Retina (tissue), 1 donor: ENCODE measurements around the gene FIBCD1.
A peak's percentile ranks its signal among the peaks of the same experiment; 100 is the strongest.
"Not testable (repeated sequence)": the region's sequence is repeated elsewhere in the genome, so short reads cannot be mapped to it uniquely, and the experiment has no call there.

Source experiments
- DNase-seq: peaks from one replicate; pipeline ENCODE4 v3.0.0-alpha.2; 2016

FIBCD1 gene

DNA sequence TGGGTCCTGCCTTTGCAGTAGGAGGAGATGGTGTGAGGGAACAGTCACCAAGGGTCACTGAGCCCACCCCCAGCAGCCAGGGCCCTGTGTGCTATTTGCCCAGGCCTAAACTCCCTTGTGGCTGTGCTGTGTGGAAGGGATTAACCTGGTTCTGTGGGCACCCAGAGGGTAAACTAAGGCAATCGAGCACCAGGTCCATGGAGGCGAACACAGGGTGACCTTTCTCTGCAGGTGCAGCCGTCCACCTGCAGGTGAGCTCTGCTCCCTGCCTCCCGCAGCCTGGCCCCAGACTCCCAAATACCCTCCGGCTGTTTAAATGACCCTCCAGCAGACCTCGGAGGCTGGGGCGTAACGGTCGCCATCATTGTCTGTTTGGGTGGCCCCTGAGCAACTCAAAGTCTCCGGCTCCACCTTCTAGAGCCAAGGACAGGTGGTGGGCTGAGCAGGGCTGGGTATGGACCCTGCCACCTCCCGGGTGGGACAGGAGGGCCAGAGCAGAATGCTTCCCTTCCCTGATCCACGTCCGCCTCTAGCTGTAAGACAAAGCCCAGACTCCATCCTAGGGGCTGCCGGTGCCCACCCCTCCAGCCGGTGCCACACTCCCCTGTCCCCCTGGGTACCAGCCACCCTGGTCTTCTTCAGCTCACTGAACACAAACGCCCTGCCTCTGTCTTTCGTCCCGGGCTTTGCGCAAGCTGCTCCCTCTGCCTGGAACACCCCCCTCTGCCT, 34.1 kb upstream of the FIBCD1 start:
- DNase-seq = no peak

DNA sequence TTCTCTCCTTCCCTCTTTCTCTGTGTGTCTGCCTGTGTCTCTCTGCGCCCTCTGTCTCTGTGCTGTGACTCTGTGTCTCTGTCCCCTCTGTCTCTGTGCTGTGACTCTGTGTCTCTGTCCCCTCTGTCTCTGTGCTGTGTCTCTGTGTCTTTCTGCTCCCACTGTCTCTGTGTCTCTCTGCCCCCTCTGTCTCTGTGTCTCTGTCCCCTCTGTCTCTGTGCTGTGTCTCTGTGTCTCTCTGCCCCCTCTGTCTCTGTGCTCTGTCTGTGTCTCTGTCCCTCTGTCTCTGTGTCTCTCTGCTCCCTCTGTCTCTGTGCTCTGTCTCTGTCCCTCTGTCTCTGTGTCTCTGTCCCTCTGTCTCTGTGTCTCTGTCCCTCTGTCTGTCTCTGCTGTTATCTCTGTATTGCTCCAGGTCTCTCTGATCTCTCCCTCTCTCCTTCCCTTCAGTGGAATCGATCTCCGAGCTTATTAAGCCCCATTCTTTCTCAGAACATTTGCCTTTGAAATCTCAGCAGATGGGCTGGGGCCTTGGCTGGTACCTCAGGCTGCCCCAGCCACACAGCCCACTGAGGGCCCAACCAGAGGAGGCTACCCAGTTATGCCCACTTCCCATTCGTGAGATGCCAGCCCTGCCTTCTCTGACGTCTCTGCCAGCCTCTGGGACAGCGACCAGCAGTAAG, 33.4 kb upstream of the FIBCD1 start:
- DNase-seq = no peak

- no peak for DNase-seq
These were observed 32.3 kb upstream of the FIBCD1 start for GRCh38 chr9:130971294-130971849.

- no peak for DNase-seq
These were observed 31.8 kb upstream of the FIBCD1 start for GRCh38 chr9:130970855-130971254.

DNA sequence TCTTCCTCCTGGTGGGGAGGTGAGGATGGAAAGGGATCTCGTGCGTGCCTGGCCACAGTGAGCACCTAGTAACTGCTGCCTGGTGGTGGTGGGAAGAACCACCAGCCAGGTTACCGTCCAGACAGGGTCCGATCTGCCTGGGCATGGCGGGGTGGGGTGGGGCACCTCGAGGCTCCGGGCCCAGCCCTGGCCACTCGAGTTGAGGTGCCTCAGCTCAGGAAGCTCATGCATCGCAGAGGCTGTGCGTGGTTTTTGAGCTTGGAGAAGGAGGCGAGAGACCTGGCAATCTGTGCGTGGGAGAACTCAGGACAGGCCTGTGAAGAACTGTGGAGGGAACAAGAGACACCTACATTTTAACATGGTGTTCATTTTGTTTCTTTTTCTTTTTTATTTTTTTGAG, 31.0 kb upstream of the FIBCD1 start:
- no peak for DNase-seq

DNA sequence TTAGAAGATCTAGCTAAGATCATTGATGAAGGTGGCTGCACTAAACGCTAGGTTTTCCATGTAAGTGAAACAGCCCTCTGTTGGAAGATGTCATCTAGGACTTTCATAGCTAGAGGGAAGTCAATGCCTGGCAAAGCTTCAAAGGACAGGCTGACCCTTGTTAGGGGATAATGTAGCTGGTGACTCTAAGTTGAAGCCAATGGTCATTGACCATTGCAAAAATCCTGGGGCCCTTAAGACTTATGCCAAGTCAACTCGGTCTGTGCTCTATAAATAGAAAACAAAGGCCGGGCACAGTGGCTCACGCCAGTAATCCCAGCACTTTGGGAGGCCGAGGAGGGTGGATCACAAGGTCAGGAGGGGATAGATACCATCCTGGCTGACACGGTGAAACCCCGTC, 26.6 kb upstream of the FIBCD1 start:
- DNase-seq = no peak

DNA sequence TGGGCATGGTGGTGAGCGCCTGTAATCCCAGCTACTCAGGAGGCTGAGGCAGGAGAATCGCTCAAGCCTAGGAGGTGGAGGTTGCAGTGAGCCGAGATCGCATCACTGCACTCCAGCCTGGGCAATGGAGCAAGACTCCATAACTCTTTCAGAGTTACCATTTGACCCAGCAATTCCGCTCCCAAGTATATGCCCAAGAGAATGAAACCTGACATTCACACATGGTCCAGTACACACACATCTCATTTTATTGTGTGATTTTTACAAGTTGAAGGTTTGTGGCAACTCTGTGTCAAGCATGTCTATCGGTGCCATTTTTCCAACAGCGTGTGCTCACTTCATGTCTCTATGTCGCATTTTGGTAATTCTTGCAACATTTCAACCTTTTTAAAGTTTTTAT, 24.9 kb upstream of the FIBCD1 start:
- DNase-seq = no peak

DNA sequence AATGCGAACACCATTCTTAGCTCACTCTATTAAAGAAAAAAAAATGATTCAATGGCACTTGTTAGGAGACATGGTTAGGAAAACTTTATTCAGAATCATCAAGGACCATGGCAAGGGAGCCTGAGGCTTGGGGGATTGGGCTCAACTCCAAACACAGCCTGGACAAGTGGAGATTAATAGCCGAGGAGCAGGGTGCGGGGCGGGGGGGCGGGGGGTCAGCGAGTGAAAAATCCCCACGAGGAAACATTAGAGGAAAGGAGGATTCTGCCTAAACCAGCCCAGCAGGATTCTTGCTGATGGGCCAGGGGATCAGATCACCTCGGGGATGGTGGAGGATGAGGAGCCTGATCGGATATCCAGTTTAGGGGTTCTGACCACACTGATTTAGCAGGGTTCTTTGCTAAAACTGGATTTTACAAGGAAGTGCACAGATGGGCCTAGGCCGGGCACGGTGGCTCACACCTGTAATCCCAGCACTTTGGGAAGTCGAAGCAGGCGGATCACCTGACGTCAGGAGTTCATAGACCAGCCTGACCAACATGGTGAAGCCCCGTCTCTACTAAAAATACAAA, 24.4 kb upstream of the FIBCD1 start:
- DNase-seq = no peak

- DNase-seq = peak; percentile 31
These were observed 23.6 kb upstream of the FIBCD1 start for GRCh38 chr9:130962418-130963316.

GRCh38 chr9:130961511-130962300, 22.7 kb upstream of the FIBCD1 start:
- no peak for DNase-seq

DNA sequence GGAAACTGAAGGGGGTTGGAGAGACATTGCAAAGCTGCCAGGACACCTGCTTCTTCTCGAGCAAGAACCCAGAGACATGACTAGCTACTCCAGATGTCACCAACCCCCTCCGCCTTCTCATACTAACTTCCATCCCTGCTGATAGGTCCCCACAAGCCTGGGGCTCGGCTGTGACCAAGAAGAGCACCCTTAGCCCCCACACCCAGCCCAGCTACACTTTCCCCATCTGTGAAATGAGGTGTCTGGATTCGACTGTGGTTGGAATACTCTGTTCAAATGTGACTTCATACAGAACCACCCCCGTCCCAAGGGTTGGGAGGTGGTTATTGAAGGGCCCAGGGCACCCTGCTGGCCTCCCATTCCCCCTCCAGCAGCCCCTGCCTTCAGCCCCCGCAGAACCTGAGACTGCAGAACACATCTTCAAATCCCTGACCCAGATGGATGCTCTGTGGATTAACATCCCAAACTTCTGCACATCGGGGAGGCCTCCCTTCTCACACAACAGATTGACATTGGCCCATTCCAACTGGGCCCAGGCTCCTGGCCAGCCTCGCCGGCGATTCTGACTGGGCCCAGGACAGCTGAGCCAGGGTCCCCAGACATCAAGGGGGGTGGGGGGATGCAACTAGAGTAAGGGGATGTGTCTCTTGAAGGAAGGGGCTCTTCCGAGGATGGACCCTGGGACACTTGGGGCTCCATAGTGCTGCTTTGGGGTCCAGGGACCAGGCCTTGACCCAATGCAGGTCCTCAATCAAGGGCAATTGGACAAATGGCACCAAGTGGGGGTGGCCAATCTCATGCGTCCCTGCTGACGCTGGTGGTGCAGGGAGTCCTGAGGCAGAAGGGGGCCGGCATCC, 21.7 kb upstream of the FIBCD1 start:
- no peak for DNase-seq

GRCh38 chr9:130959809-130960334, 20.8 kb upstream of the FIBCD1 start:
- DNase-seq = no peak

DNA sequence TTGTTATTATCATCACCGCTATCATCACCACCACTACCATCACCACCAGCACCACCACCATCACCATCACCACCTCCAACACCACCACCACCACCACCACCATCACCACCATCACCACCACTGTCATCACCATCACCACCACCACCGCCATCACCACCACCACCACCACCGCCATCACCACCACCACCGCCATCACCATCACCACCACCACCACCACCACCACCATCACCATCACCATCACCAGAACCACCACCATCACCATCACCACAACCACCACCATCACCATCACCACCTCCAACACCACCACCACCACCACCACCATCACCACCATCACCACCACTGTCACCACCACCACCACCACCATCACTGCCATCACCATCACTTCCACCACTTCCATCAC, 19.5 kb upstream of the FIBCD1 start:
- DNase-seq = not testable (repeated sequence)

DNA sequence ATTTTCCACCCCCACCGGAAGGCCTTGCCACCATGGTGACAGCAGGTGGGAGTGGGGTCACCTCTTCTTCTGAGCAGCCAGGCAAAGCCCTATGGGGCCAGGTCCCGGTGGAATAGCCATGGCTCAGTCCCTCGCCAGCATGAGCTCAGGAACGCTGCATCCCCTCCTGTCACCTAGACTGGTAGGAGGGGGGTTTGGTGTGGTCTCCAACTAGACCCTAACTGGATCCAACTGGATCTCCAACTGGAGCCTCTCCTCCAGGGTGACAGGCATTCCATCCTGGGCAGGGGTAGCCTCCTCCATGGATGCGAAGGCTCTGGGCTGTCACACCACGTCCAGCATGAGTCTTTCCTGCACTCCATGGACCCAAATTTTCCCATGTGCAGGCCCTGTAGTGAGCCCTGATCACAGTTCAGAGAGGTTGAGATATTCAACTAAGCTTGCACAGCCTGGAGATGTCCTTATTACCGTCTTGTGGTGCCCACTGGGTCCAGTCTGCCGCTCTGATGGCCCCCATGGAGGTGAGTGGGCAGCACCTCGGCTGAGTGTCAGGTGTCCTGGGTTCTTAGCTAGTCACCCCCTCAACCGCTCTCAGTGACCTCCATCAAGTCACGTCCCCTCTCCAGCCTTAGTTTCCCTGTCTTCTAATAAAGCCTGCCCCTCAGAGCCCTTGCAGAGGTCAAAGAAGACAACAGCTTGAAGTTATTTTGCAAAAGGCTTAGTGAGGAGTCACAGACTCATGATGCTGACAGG, 18.6 kb upstream of the FIBCD1 start:
- no peak for DNase-seq

GRCh38 chr9:130956636-130957450, 17.8 kb upstream of the FIBCD1 start:
- no peak for DNase-seq

DNA sequence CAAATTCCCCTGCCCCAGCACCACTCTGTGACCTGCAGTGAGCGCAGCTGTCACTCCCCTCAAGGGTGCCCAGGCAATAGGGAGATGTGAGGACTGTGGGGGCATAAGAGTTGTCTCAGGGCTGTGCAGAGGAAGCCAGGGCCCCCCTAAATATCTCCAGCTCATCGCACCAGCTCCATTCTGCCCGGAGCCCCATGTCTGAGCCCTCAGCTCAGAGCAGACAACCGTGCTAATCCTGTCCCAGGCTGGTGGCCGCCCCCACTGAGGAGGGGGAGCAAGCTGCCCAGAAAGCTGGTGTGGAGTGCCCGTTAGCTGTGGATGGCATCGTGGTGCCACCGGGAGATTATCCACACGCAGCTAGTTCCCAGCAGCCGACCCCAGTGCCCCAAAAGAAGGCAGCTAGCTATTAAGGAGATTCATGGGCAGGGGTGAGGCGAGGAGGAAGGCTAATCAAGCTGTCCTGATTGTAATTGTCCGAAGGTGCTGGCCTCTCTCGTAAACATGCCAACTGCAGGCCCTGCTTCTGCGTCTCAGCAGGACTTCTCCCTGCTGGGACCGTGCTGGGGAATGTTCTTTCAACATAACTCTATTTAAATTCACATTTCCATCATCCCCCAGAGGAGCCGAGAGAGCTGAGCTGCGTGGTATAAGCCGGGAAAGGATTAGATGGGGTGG, 17.0 kb upstream of the FIBCD1 start:
- peak; percentile 68 for DNase-seq

DNA sequence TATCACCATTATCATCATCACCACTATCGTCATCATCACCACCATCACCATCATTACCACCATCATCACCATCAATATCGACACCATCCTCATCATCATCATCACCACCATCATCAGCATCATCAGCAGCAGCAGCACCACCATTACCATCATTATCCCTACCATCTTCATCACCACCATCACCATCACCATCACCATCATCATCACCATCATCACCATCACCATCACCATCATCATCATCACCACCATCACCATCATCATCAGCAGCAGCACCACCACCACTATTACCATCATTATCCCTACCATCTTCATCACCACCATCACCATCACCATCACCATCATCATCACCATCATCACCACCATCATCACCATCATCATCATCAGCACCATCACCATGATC, 15.9 kb upstream of the FIBCD1 start:
- DNase-seq = not testable (repeated sequence)

DNA sequence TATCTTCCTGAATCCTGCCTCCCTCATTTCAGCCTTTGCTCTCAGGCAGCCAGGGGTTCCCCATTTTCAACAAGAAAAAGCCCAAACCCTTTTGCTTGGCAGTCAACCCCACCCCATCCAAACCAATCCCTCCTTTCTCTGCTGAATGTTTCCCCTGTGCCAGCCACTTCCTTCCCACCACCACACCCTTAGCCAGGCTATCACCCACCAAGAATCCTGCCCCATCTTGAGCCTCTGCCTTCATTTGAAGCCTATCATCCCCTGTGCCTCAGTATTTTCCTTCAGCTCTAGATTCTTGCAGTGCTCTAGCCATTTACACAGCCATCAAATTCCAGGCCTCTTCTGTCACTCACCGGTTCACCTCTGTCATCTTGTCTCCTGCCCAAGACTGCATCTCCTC, 15.3 kb upstream of the FIBCD1 start:
- DNase-seq = no peak
